ENCODE results near the gene BBX. TPM values are rescaled to one million over a fixed set of nuclear protein-coding genes. Genes with fewer than 3 reads are reported as not detected.

Gene BBX
- total RNA-seq, 1 donor from 2014 or later: 77.5 TPM

GRCh38 chr3:107531917-107532469 lies 9.2 kb downstream of the BBX start:
- ChIA-PET CTCF (no interaction called here), POLR2A (no interaction called here)
- H3K4me1 Mint-ChIP-seq: peaks cover 31% of the 10 kb centered on the region
- no peaks in the 10 kb centered on the region for H3K9me3 Mint-ChIP-seq
- H3K36me3 Mint-ChIP-seq (ENCODE audit: low read depth): peaks cover 47% of the 10 kb centered on the region
- ATAC-seq (ENCODE audit: low read depth) (no peak), DNase-seq (no peak)
- TF ChIP-seq CTCF (IDR thresholded peaks at IDR 0.05): no peak
- no peak overlapping the region for H3K4me3 Mint-ChIP-seq
- no peaks in the 10 kb centered on the region for H3K27me3 Mint-ChIP-seq
- intact Hi-C loops (cut with micrococcal nuclease): no loop called here
- H3K27ac Mint-ChIP-seq: no peak overlapping the region

GRCh38 chr3:107540857-107541256 lies 18.1 kb downstream of the BBX start:
- peaks cover 30% of the 10 kb centered on the region for H3K36me3 Mint-ChIP-seq (ENCODE audit: low read depth)
- H3K4me3 Mint-ChIP-seq: no peak overlapping the region
- no peaks in the 10 kb centered on the region for H3K27me3 Mint-ChIP-seq
- no peaks in the 10 kb centered on the region for H3K9me3 Mint-ChIP-seq
- CTCF ChIA-PET: no interaction called here
- POLR2A ChIA-PET: no interaction called here
- intact Hi-C loops (cut with micrococcal nuclease): no loop called here
- ATAC-seq (ENCODE audit: low read depth) (no peak), DNase-seq (no peak)
- no peak overlapping the region for H3K27ac Mint-ChIP-seq
- H3K4me1 Mint-ChIP-seq: peaks cover 15% of the 10 kb centered on the region
- TF ChIP-seq CTCF (IDR thresholded peaks at IDR 0.05): no peak

GRCh38 chr3:107542665-107543064 lies 19.9 kb downstream of the BBX start:
- H3K4me1 Mint-ChIP-seq: peaks cover 17% of the 10 kb centered on the region
- H3K36me3 Mint-ChIP-seq (ENCODE audit: low read depth): peaks cover 23% of the 10 kb centered on the region
- ChIA-PET CTCF (interaction anchor here (1.0 to 1.5 kb wide), 3 partner anchors 21 to 121 kb away, joined by 3 read pairs; no protein-coding TSS in a partner anchor), POLR2A (no interaction called here)
- H3K27ac Mint-ChIP-seq: no peak overlapping the region
- no peaks in the 10 kb centered on the region for H3K27me3 Mint-ChIP-seq
- DNase-seq (no peak), ATAC-seq (ENCODE audit: low read depth) (no peak)
- H3K9me3 Mint-ChIP-seq: no peaks in the 10 kb centered on the region
- no peak for TF ChIP-seq CTCF (IDR thresholded peaks at IDR 0.05)
- H3K4me3 Mint-ChIP-seq: no peak overlapping the region
- intact Hi-C loops (cut with micrococcal nuclease): loop anchor here (1.0 kb wide), 2 partner anchors 270 to 306 kb away; no protein-coding TSS in a partner anchor

- CTCF ChIA-PET: interaction anchor here (1.2 to 2.1 kb wide), 3 partner anchors 22 to 272 kb away, joined by 3 to 7 read pairs (median 3); no protein-coding TSS in a partner anchor
- intact Hi-C loops (cut with micrococcal nuclease): loop anchor here (1.0 kb wide), 2 partner anchors 271 to 307 kb away; no protein-coding TSS in a partner anchor
- POLR2A ChIA-PET: no interaction called here
- Mint-ChIP-seq H3K4me3 (no peak overlapping the region), H3K27me3 (no peaks in the 10 kb centered on the region), H3K4me1 (peaks cover 18% of the 10 kb centered on the region), H3K27ac (no peak overlapping the region), H3K36me3 (ENCODE audit: low read depth) (peaks cover 25% of the 10 kb centered on the region), H3K9me3 (peaks cover 1% of the 10 kb centered on the region)
- no peak for TF ChIP-seq CTCF (IDR thresholded peaks at IDR 0.05)
- DNase-seq: no peak
- no peak for ATAC-seq (ENCODE audit: low read depth)
Measured at GRCh38 chr3:107543666-107544065, 20.9 kb downstream of the BBX start.

GRCh38 chr3:107545680-107546120 lies 22.9 kb downstream of the BBX start:
- CTCF ChIA-PET: interaction anchor here (0.9 to 2.1 kb wide), 2 partner anchors 274 to 310 kb away, joined by 4 to 7 read pairs; no protein-coding TSS in a partner anchor
- H3K4me3 Mint-ChIP-seq: no peak overlapping the region
- DNase-seq (no peak), ATAC-seq (ENCODE audit: low read depth) (no peak)
- peaks cover 24% of the 10 kb centered on the region for H3K36me3 Mint-ChIP-seq (ENCODE audit: low read depth)
- TF ChIP-seq CTCF (IDR thresholded peaks at IDR 0.05): no peak
- no peaks in the 10 kb centered on the region for H3K27me3 Mint-ChIP-seq
- POLR2A ChIA-PET: no interaction called here
- H3K9me3 Mint-ChIP-seq: peaks cover 3% of the 10 kb centered on the region
- peaks cover 14% of the 10 kb centered on the region for H3K4me1 Mint-ChIP-seq
- intact Hi-C loops (cut with micrococcal nuclease): no loop called here
- no peak overlapping the region for H3K27ac Mint-ChIP-seq

Measured in activated B cell treated with CpG ODN at 0.5 μM for 24 hours (primary cell).